Muscle of leg (tissue), 11 donors: ENCODE measurements around the gene ZNF474. TPM values are rescaled to one million over a fixed set of nuclear protein-coding genes. Genes with fewer than 3 reads are reported as not detected.

ENCODE experiments used
- DNase-seq: peaks from one replicate; pipeline ENCODE4 v3.0.0; 2013
- H3K27ac ChIP-seq: one replicate; pipeline ENCODE4 v1.5.1; 2013; ENCODE audit warnings: mild to moderate bottlenecking, low read length, control low read depth
- H3K27me3 ChIP-seq: one replicate; pipeline ENCODE4 v1.6.1; 2013; ENCODE audit warnings: low read length; ENCODE audit not compliant: control insufficient read depth, insufficient read depth
- H3K36me3 ChIP-seq: one replicate; pipeline ENCODE4 v1.6.1; 2013; ENCODE audit warnings: low read length; ENCODE audit not compliant: control insufficient read depth, insufficient read depth
- H3K4me1 ChIP-seq: one replicate; pipeline ENCODE4 v1.6.1; 2013; ENCODE audit warnings: low read length; ENCODE audit not compliant: control insufficient read depth, insufficient read depth
- H3K4me3 ChIP-seq: one replicate; pipeline ENCODE4 v1.5.1; 2013; ENCODE audit warnings: low read length, control low read depth
- H3K9me3 ChIP-seq: replicated peaks from 2 replicates; pipeline ENCODE4 v1.6.1; 2013; ENCODE audit warnings: low read depth, low read length; ENCODE audit not compliant: control insufficient read depth
- WGBS: methylation state at CpG from one replicate; pipeline ENCODE4 v1.1.5; 2013; ENCODE audit warnings: missing lambda C conversion rate; ENCODE audit not compliant: insufficient coverage; 5-methylcytosine and 5-hydroxymethylcytosine counted together
- polyA plus RNA-seq, 8 donors: library from polyadenylated mRNA; unstranded; fragments of 120-200 nt; gene quantifications; one replicate each; pipeline versions ENCODE4 v1.2.1 to v1.2.3, GENCODE V29; 2013; ENCODE audit warnings: inconsistent platforms in 1 of 8, low replicate concordance in 1 of 8; ENCODE audit not compliant: insufficient read length in 8 of 8, insufficient read depth in 1 of 8
- total RNA-seq: library from RNA; stranded (reverse); fragments of 120-200 nt; gene quantifications from one replicate; pipeline ENCODE4 v1.2.4, GENCODE V29; 2013

The ZNF474 gene
- total and polyA plus RNA-seq, 9 donors: 0.66 to 5.1 (median 2.0) TPM

DNA sequence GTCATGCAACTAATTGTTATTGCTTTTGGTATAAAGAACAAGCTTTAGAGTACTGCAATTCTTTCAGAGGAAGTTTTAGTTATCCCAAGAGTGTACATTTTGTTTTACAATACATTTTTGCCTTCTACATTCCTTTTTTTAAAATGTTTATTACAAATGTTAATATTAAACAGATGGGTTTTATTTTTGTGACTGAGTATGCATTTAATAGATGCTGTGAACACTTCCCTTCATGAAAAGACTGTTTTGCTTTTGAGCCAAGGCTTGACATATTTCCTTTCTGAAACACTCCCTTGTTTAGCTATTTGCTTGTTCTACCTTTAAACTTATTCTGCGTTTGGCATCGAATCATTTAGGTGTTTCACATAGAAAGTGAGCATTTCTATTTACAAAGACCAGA lies 14.8 kb upstream of the ZNF474 start:
- DNase-seq: peak; percentile 86
- Histone ChIP-seq H3K4me3 (no peak overlapping the region), H3K27ac (peak overlapping the region; percentile 17), H3K27me3 (no peaks in the 10 kb centered on the region), H3K36me3 (no peaks in the 10 kb centered on the region), H3K4me1 (peaks cover 10% of the 10 kb centered on the region), H3K9me3 (no peaks in the 10 kb centered on the region)
- 40% methylated on average over 1 of the region's 2 CpGs for WGBS

DNA sequence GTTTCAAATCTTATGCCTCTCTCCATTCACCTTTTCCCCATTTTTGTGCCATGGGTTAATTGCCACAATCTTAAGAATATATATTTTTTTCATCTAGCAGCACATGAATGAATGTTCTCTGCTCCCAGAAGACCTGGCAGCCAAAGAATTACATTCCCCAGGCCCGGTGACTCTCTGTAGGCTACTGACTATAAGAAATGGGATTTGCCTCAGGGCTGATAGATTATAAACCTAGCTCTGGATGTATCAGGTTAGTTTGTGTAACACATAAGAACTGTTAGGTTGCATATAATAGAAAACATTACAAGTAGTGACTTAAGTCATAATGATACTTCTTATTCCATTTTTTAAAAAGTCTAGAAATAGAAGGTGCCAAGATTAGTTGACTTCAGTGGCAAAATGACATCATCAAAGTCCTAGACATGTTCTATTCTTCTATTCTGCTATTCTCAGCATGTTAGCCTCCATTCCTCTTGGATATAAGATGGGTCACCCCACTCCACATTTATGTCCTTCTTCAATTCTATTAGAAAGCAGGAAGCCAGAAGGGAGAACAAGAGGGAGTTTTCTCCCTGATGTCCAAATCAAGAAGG lies 10.9 kb upstream of the ZNF474 start:
- Histone ChIP-seq H3K27ac (no peak overlapping the region), H3K36me3 (no peaks in the 10 kb centered on the region), H3K4me1 (peaks cover 6% of the 10 kb centered on the region), H3K9me3 (no peaks in the 10 kb centered on the region), H3K4me3 (no peak overlapping the region), H3K27me3 (no peaks in the 10 kb centered on the region)
- no CpG with 5 or more reads among the region's 1 CpG for WGBS
- no peak for DNase-seq

DNA sequence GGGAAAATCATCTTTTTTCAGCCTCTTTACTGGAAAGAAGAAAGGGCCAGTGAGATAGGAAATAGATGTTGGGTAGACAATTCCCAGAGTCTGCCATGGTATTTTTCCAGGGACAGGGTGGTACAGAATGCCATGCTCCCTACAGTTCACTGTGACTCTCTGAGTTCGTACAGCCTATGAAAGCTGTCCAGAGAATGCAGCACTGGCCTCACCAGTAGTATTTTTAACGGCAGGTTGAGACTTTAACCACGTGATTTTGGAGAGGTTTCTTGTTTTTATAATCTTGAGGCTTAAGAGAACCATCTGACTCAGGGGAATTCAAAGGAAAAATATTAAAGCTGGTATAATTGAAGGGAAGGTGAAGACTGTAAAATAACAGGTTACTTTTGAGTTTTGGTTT lies 10.1 kb upstream of the ZNF474 start:
- 54% methylated on average over 3 of the region's 3 CpGs for WGBS
- no peak for DNase-seq
- H3K36me3 ChIP-seq: no peaks in the 10 kb centered on the region
- no peaks in the 10 kb centered on the region for H3K9me3 ChIP-seq
- H3K4me3 ChIP-seq: no peak overlapping the region
- peaks cover 6% of the 10 kb centered on the region for H3K4me1 ChIP-seq
- no peak overlapping the region for H3K27ac ChIP-seq
- no peaks in the 10 kb centered on the region for H3K27me3 ChIP-seq

DNA sequence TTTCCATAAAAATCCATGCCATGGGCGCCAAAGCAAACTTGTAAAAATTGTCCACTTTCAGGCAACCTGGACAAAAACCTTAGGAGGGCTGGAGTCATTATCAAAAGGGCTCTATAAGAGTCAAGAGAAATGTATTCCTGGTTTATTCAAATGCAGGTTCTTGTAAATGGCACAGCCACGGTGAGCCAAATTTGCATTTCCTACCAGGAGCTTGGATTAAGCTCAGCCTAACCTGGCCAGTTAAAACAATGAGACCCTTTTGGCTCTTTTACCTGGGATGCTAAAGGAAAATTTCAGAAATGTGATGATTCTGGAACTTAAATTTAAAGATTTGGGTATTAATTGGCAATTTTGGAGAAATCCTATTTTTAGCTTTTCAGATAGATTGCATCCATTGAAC lies 8.9 kb upstream of the ZNF474 start:
- Histone ChIP-seq H3K4me3 (no peak overlapping the region), H3K9me3 (no peaks in the 10 kb centered on the region), H3K4me1 (peaks cover 6% of the 10 kb centered on the region), H3K27ac (no peak overlapping the region), H3K27me3 (no peaks in the 10 kb centered on the region), H3K36me3 (no peaks in the 10 kb centered on the region)
- WGBS: 83% methylated on average over 1 of the region's 2 CpGs
- no peak for DNase-seq

DNA sequence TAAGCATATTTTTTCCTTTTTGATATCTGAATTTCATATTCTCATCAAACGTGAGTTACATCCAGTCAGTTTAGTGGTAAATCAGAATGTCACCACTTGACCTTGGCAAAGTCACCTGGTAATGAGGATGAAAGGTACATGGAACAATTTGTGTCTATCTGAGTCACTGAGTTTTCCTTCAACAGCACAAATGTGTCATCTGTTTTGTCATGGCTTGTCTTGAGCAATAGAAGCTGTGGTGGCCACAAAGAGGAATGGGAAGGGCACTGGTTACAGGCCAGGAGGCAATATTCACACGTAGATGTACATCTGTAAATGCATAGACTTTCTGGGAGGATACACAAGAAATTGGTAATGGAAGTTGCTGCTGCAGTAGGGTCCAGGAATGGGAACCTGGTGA lies 8.4 kb upstream of the ZNF474 start:
- WGBS: 60% methylated on average over 1 of the region's 2 CpGs
- no peak overlapping the region for H3K4me3 ChIP-seq
- H3K9me3 ChIP-seq: no peaks in the 10 kb centered on the region
- no peaks in the 10 kb centered on the region for H3K27me3 ChIP-seq
- no peak for DNase-seq
- H3K27ac ChIP-seq: no peak overlapping the region
- peaks cover 8% of the 10 kb centered on the region for H3K4me1 ChIP-seq
- no peaks in the 10 kb centered on the region for H3K36me3 ChIP-seq

DNA sequence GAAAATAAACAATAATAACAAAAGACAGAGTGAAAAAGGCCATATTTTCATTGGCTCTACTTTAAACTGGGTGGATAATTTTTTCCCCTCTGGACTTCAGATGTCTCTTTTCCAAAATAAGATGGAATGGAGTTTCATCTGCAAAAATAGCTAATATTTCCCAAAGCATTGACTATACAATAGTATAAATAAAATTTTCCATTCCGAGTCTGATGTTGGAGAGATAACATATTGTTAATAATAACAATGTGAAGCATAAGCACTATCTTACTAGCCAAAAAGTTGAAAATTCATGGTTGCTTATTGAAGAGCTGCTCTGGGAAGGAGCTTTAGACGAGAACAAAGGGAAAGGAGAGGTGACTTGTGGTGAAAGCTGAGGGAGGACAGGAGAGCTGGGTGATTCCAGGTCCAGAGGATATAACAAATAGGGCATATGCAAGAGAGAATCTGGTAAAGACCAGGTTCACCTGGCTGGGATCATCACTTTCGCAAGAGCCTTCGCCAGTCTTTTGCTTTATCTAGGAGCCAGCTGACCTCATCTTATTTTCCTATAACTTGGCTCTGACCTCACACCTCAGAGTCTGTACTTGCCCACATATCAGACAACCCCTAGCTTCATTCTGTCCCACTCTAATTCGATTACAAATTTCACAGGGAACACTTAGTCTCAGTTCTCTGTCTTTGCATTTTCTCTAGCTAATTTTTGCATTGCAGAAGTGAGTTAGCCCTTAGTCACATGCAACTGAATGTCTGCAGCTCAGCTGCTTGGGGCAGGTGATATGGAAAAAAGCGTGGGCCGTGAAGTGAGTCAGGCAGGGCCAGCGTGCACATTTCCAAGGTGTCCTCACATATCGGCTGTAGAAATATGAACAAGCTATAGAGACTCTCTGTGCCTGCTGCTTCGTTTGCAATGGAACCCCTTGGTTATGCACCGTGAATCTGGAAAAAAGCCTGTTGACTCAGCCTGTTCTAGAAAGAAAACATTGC lies 7.6 kb upstream of the ZNF474 start:
- peak; percentile 61 for DNase-seq
- WGBS: 72% methylated on average over 10 of the region's 11 CpGs
- Histone ChIP-seq H3K4me3 (no peak overlapping the region), H3K27me3 (no peaks in the 10 kb centered on the region), H3K9me3 (no peaks in the 10 kb centered on the region), H3K36me3 (no peaks in the 10 kb centered on the region), H3K4me1 (peaks cover 14% of the 10 kb centered on the region), H3K27ac (peak overlapping the region; percentile 54)

DNA sequence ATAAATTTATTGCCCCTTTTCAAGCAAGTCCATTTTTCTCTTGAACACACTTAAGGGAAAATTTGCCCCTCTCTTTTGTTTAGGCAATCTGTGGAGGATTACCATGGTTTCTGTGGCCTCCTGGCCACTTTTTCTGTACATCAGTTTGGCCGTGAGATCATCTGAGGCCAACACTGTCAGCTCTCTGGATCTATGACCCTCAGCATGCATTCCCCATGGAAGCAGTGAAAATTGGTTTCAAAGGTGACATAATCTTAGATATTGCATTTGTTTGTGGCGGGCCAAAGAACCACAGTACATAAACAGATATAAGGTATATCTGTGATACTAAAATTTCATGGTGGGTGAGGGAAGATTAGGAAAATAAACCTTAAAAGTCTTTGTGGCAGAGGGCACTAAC lies 4.6 kb upstream of the ZNF474 start:
- no peak overlapping the region for H3K27ac ChIP-seq

DNA sequence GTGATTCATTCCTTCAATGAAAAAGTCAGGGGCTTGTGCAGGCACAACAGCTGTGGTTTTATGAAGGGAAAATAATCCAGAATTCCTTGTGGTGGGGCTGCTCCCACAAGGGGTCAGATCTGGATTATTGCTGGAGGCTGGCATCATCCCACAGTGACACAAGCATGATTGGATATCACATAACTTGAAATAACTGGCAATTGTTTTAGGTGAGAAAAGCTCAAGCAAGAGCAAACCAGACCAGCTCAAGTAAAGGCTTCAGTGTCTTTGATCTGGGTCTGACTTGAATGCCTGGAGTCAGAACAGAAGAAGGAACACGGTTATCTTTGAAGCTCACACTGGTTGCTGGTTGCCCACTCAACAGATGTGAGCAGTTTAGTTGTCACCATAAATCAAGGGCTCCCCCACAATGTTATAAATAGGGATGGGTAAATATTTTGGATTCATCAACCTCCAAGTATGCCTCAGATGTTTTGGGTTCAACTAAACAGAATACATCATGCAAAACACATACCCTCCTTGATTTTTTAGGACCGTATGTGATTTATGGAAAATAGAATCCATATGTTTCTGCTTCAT lies 3.1 kb upstream of the ZNF474 start:
- DNase-seq: peak; percentile 51
- H3K4me3 ChIP-seq: no peak overlapping the region
- peaks cover 25% of the 10 kb centered on the region for H3K4me1 ChIP-seq
- H3K9me3 ChIP-seq: no peaks in the 10 kb centered on the region
- no peaks in the 10 kb centered on the region for H3K27me3 ChIP-seq
- H3K27ac ChIP-seq: peak overlapping the region; percentile 13
- no CpG with 5 or more reads among the region's 2 CpGs for WGBS
- no peaks in the 10 kb centered on the region for H3K36me3 ChIP-seq

More for the DNA sequence above, 4.6 kb upstream of the ZNF474 start:
- Histone ChIP-seq H3K4me1 (peaks cover 25% of the 10 kb centered on the region), H3K4me3 (no peak overlapping the region), H3K27me3 (no peaks in the 10 kb centered on the region), H3K36me3 (no peaks in the 10 kb centered on the region), H3K9me3 (no peaks in the 10 kb centered on the region)
- no CpG with 5 or more reads among the region's 2 CpGs for WGBS
- DNase-seq: no peak

DNA sequence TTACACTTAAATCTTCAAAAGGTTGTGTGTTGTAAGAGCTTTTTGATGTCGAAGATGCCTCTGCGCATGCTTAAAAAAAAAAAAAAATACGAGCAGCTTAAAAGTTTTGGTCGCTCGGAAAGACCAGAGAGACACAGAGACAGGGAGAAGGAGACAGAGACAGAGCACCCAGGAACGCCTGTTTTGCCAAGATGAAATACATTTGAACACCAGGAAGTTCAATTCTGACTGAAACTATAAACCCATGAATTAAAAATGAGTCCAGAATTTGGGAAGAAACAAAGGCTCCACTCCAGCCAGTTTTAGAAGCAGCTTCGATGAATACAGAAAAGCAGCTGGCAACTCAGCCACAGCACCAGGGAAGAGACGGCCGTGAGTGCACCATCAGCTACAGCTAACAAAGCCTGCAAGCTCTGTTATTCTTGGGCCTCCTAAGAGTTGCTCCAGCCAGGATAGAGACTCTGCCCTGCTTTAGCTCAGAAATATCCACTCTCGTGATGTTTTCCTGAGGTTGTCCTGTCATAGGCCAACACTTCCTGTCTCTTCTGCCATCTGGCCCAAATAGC lies 2.5 kb upstream of the ZNF474 start:
- WGBS: 21% methylated on average over 6 of the region's 10 CpGs
- H3K4me1 ChIP-seq: peaks cover 23% of the 10 kb centered on the region
- H3K27me3 ChIP-seq: no peaks in the 10 kb centered on the region
- H3K36me3 ChIP-seq: no peaks in the 10 kb centered on the region
- peak; percentile 65 for DNase-seq
- H3K27ac ChIP-seq: peak overlapping the region; percentile 69
- H3K4me3 ChIP-seq: no peak overlapping the region
- no peaks in the 10 kb centered on the region for H3K9me3 ChIP-seq

DNA sequence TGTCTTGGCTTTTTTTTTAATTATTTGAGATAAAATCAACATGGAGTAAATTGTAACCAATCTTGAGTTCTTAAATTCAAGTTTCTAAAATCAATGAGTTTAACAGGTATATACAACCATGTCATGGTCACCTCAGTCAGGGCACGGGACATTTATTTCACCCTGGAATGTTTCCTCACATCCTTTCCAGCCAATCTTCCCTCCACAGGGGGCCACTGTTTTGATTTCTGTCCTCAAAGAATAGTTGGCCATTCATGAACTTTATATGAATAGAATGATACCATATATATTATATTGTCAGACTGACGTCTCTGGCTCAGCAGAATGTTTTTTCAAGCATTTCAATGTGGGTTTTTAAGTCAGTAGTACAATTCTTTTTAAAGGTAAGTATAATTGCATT lies 806 bp downstream of the ZNF474 start:
- no peak for DNase-seq
- H3K9me3 ChIP-seq: no peaks in the 10 kb centered on the region
- peaks cover 20% of the 10 kb centered on the region for H3K4me1 ChIP-seq
- no peaks in the 10 kb centered on the region for H3K36me3 ChIP-seq
- H3K27me3 ChIP-seq: no peaks in the 10 kb centered on the region
- peak overlapping the region; percentile 84 for H3K27ac ChIP-seq
- no peak overlapping the region for H3K4me3 ChIP-seq
- WGBS: 50% methylated on average over 1 of the region's 2 CpGs
